ENCODE measurements around the gene BCL2.

The BCL2 gene

DNA sequence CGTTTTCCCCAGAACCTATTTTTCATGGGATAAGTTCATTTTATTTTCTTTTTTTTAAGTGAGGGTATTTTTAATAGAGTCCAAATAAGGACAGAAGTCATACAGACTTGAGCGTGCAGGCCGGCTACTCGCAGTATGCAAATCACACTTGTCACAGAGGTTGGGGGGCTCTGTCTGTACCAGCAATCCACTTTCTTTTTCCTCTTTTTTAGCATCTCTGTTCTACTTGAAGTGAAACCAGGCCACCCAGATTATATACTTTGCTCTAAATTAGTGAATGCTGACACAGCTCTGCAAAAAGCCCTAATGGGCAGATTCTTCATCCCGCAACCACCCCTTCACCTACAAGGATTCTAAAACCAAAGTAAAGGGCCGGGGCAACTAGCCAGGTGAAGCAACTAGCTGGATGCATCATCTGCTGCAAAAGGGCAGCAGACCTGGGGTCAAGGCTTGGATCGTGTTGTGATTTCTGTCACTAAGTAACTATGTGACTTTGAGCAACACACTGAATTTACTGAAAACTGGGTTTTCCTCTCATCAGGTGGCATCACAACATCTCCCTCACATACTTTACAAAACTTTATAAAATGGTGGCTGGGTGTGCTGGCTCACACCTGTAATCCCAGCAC, 29.1 kb upstream of the BCL2 start:
- Histone ChIP-seq H3K36me3 (ENCODE audit: control insufficient read depth, insufficient read depth, low read length) (peaks cover 91% of the 10 kb centered on the region), H3K9ac (ENCODE audit: low read depth, low read length) (no peak overlapping the region), H3K27me3 (ENCODE audit: control insufficient read depth, insufficient read depth, low read length) (no peaks in the 10 kb centered on the region), H3K4me3 (ENCODE audit: low read depth, low read length) (no peak overlapping the region), H3K4me1 (ENCODE audit: control insufficient read depth, insufficient read depth, low read length) (no peaks in the 10 kb centered on the region), H3K9me3 (ENCODE audit: control insufficient read depth, insufficient read depth, low read length) (no peaks in the 10 kb centered on the region), H3K27ac (ENCODE audit: low read depth, low read length) (no peak overlapping the region)

GRCh38 chr18:63346480-63347183, 27.1 kb upstream of the BCL2 start:
- Histone ChIP-seq H3K9ac (ENCODE audit: low read depth, low read length) (no peak overlapping the region), H3K4me3 (ENCODE audit: low read depth, low read length) (no peak overlapping the region), H3K27me3 (ENCODE audit: control insufficient read depth, insufficient read depth, low read length) (no peaks in the 10 kb centered on the region), H3K27ac (ENCODE audit: low read depth, low read length) (no peak overlapping the region), H3K9me3 (ENCODE audit: control insufficient read depth, insufficient read depth, low read length) (no peaks in the 10 kb centered on the region), H3K4me1 (ENCODE audit: control insufficient read depth, insufficient read depth, low read length) (no peaks in the 10 kb centered on the region), H3K36me3 (ENCODE audit: control insufficient read depth, insufficient read depth, low read length) (peaks cover 83% of the 10 kb centered on the region)

DNA sequence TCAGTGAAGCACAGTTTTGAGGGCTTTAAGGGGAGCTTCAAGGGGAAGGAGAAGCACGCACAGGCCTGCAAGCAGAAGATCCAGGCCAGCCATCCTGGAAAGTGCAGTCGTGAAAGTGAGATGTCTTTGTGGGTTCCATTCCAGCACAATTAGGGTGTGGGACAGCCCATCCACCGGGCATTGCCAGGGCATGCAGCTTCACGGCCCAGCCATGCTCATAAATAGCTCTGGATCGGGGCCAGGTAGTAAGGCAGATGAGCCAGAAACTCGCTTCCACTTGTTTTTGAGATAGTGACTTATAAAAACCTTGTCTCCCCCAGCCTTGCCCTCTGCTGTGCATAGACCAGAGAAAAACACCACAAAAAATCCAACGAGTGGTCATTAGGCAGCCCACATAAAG, 26.5 kb upstream of the BCL2 start:
- peaks cover 78% of the 10 kb centered on the region for H3K36me3 ChIP-seq (ENCODE audit: control insufficient read depth, insufficient read depth, low read length)
- peaks cover 3% of the 10 kb centered on the region for H3K4me1 ChIP-seq (ENCODE audit: control insufficient read depth, insufficient read depth, low read length)
- H3K4me3 ChIP-seq (ENCODE audit: low read depth, low read length): no peak overlapping the region
- H3K27me3 ChIP-seq (ENCODE audit: control insufficient read depth, insufficient read depth, low read length): no peaks in the 10 kb centered on the region
- H3K9me3 ChIP-seq (ENCODE audit: control insufficient read depth, insufficient read depth, low read length): no peaks in the 10 kb centered on the region
- H3K9ac ChIP-seq (ENCODE audit: low read depth, low read length): no peak overlapping the region
- no peak overlapping the region for H3K27ac ChIP-seq (ENCODE audit: low read depth, low read length)

- Histone ChIP-seq H3K4me3 (ENCODE audit: low read depth, low read length) (no peak overlapping the region), H3K36me3 (ENCODE audit: control insufficient read depth, insufficient read depth, low read length) (peaks cover 73% of the 10 kb centered on the region), H3K4me1 (ENCODE audit: control insufficient read depth, insufficient read depth, low read length) (peaks cover 13% of the 10 kb centered on the region), H3K9ac (ENCODE audit: low read depth, low read length) (no peak overlapping the region), H3K27me3 (ENCODE audit: control insufficient read depth, insufficient read depth, low read length) (no peaks in the 10 kb centered on the region), H3K9me3 (ENCODE audit: control insufficient read depth, insufficient read depth, low read length) (no peaks in the 10 kb centered on the region), H3K27ac (ENCODE audit: low read depth, low read length) (no peak overlapping the region)
These were observed 25.3 kb upstream of the BCL2 start for GRCh38 chr18:63344918-63345317.

- H3K4me3 ChIP-seq (ENCODE audit: low read depth, low read length): no peak overlapping the region
- H3K36me3 ChIP-seq (ENCODE audit: control insufficient read depth, insufficient read depth, low read length): peaks cover 70% of the 10 kb centered on the region
- no peaks in the 10 kb centered on the region for H3K9me3 ChIP-seq (ENCODE audit: control insufficient read depth, insufficient read depth, low read length)
- H3K4me1 ChIP-seq (ENCODE audit: control insufficient read depth, insufficient read depth, low read length): peaks cover 19% of the 10 kb centered on the region
- no peak overlapping the region for H3K27ac ChIP-seq (ENCODE audit: low read depth, low read length)
- no peak overlapping the region for H3K9ac ChIP-seq (ENCODE audit: low read depth, low read length)
- H3K27me3 ChIP-seq (ENCODE audit: control insufficient read depth, insufficient read depth, low read length): no peaks in the 10 kb centered on the region
These were observed 24.7 kb upstream of the BCL2 start for GRCh38 chr18:63344263-63344662.

DNA sequence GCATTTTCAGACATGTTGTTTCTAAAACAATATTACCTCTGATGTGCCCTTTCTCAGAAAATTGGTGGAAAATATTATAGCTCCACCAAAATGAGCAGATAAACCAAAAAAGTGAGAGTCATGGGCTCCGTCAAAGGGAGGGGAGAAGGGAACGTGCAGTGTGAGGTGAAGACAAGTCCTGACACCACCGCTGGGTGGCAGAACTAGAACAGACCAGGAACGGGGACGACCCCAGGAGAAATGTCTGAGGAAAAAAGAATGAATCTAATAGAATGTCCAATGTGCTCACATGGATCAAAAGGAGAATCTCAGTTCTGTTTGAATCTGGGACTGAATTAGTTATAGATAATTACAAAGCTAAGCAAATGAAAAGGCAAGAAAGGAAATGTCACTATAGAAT, 22.6 kb upstream of the BCL2 start:
- H3K4me3 ChIP-seq (ENCODE audit: low read depth, low read length): no peak overlapping the region
- H3K9ac ChIP-seq (ENCODE audit: low read depth, low read length): no peak overlapping the region
- no peak overlapping the region for H3K27ac ChIP-seq (ENCODE audit: low read depth, low read length)
- no peaks in the 10 kb centered on the region for H3K27me3 ChIP-seq (ENCODE audit: control insufficient read depth, insufficient read depth, low read length)
- H3K4me1 ChIP-seq (ENCODE audit: control insufficient read depth, insufficient read depth, low read length): peaks cover 20% of the 10 kb centered on the region
- no peaks in the 10 kb centered on the region for H3K9me3 ChIP-seq (ENCODE audit: control insufficient read depth, insufficient read depth, low read length)
- H3K36me3 ChIP-seq (ENCODE audit: control insufficient read depth, insufficient read depth, low read length): peaks cover 67% of the 10 kb centered on the region

- Histone ChIP-seq H3K27ac (ENCODE audit: low read depth, low read length) (peak overlapping the region; percentile 16), H3K9me3 (ENCODE audit: control insufficient read depth, insufficient read depth, low read length) (no peaks in the 10 kb centered on the region), H3K36me3 (ENCODE audit: control insufficient read depth, insufficient read depth, low read length) (peaks cover 65% of the 10 kb centered on the region), H3K4me3 (ENCODE audit: low read depth, low read length) (peak overlapping the region; percentile 5; the same call in 1 of the 2 replicates), H3K27me3 (ENCODE audit: control insufficient read depth, insufficient read depth, low read length) (no peaks in the 10 kb centered on the region), H3K4me1 (ENCODE audit: control insufficient read depth, insufficient read depth, low read length) (peaks cover 20% of the 10 kb centered on the region), H3K9ac (ENCODE audit: low read depth, low read length) (no peak overlapping the region)
These were observed 20.4 kb upstream of the BCL2 start for GRCh38 chr18:63339920-63340484.

DNA sequence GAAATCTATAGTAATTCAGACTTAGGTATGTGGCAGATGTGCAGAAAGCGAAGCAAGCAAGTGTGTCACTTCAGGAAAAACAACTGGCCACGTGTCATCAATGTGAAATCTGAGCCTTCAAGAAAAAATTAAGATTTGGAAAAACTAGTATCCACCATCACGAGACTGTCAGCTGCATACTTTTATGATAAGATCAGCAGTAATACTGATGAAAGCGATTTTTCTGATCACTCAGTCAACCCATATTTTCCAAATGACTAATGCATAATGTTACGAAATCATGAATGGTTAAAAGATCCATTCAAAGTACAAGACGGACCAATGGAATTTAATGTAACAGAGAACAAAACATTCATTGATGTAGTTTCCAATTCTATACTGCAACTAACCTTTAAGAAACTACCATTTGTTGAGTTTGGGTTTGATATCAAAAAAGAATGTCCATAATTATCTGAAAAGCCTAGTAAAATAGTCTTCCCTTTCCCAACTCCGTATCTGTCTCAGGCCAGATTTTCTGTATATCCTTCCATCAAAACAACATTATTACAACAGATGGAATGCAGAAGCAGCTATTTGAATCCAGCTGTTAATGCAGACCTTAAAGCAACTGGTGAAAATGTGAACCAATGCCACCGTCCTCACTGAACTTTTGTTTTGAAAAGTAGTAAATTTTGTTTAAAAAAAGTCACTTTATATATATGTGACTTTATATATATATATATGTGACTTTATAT, 17.0 kb upstream of the BCL2 start:
- Histone ChIP-seq H3K9me3 (ENCODE audit: control insufficient read depth, insufficient read depth, low read length) (no peaks in the 10 kb centered on the region), H3K4me3 (ENCODE audit: low read depth, low read length) (no peak overlapping the region), H3K27me3 (ENCODE audit: control insufficient read depth, insufficient read depth, low read length) (no peaks in the 10 kb centered on the region), H3K4me1 (ENCODE audit: control insufficient read depth, insufficient read depth, low read length) (peaks cover 20% of the 10 kb centered on the region), H3K36me3 (ENCODE audit: control insufficient read depth, insufficient read depth, low read length) (peaks cover 68% of the 10 kb centered on the region), H3K9ac (ENCODE audit: low read depth, low read length) (no peak overlapping the region), H3K27ac (ENCODE audit: low read depth, low read length) (no peak overlapping the region)

DNA sequence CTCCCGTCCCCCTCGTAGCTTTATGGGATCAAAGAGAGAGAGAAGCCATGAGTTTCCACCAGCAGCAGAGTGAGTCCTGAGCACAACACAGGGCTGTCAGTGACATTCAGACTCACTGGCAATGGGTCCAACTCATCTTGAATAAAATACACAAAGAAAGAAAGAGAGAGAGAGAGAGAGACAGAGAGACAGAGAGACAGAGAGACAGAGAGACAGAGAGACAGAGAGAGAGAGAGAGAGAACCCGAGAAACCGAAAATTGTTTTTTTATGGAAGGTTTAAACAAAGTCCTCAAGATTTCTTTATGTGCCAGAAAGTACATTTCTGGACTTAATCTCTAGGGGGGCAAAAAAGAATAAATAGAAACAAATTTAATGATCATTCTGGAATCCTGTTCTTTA, 11.5 kb upstream of the BCL2 start:
- Histone ChIP-seq H3K9me3 (ENCODE audit: control insufficient read depth, insufficient read depth, low read length) (no peaks in the 10 kb centered on the region), H3K4me3 (ENCODE audit: low read depth, low read length) (no peak overlapping the region), H3K9ac (ENCODE audit: low read depth, low read length) (no peak overlapping the region), H3K27ac (ENCODE audit: low read depth, low read length) (no peak overlapping the region), H3K4me1 (ENCODE audit: control insufficient read depth, insufficient read depth, low read length) (no peaks in the 10 kb centered on the region), H3K36me3 (ENCODE audit: control insufficient read depth, insufficient read depth, low read length) (peaks cover 53% of the 10 kb centered on the region), H3K27me3 (ENCODE audit: control insufficient read depth, insufficient read depth, low read length) (no peaks in the 10 kb centered on the region)

- Histone ChIP-seq H3K9me3 (ENCODE audit: control insufficient read depth, insufficient read depth, low read length) (no peaks in the 10 kb centered on the region), H3K9ac (ENCODE audit: low read depth, low read length) (no peak overlapping the region), H3K4me1 (ENCODE audit: control insufficient read depth, insufficient read depth, low read length) (no peaks in the 10 kb centered on the region), H3K27me3 (ENCODE audit: control insufficient read depth, insufficient read depth, low read length) (no peaks in the 10 kb centered on the region), H3K36me3 (ENCODE audit: control insufficient read depth, insufficient read depth, low read length) (peaks cover 38% of the 10 kb centered on the region), H3K4me3 (ENCODE audit: low read depth, low read length) (no peak overlapping the region), H3K27ac (ENCODE audit: low read depth, low read length) (no peak overlapping the region)
These were observed 10.0 kb upstream of the BCL2 start for GRCh38 chr18:63329431-63330145.

Data from HUES48 (cell line).